HFFc6 (cell line): ENCODE measurements around the gene PMFBP1. TPM values are rescaled to one million over a fixed set of nuclear protein-coding genes. Genes with fewer than 3 reads are reported as not detected.
A peak's percentile ranks its signal among the peaks of the same experiment; 100 is the strongest.

ENCODE experiments used
- DNase-seq: peaks from one replicate; pipeline ENCODE4 v3.0.0-alpha.2; 2018
- H3K27ac Mint-ChIP-seq: 2 replicates; pipeline ENCODE4 v1.8.0; 2020; ENCODE audit warnings: mild to moderate bottlenecking, mixed read lengths
- H3K27me3 Mint-ChIP-seq: 2 replicates; pipeline ENCODE4 v1.8.0; 2021; ENCODE audit warnings: mild to moderate bottlenecking, moderate library complexity, mixed read lengths; ENCODE audit not compliant: insufficient read depth
- H3K36me3 Mint-ChIP-seq: 2 replicates; pipeline ENCODE4 v1.8.0; 2021; ENCODE audit warnings: low read depth, mixed read lengths
- H3K4me1 Mint-ChIP-seq: 2 replicates; pipeline ENCODE4 v1.8.0; 2020; ENCODE audit warnings: low read depth, mixed read lengths
- H3K4me3 Mint-ChIP-seq: 2 replicates; pipeline ENCODE4 v1.8.0; 2020; ENCODE audit warnings: mild to moderate bottlenecking, moderate library complexity, mixed read lengths
- H3K9me3 Mint-ChIP-seq: 2 replicates; pipeline ENCODE4 v1.8.0; 2020; ENCODE audit warnings: mild to moderate bottlenecking, mixed read lengths
- long read RNA-seq: library from polyadenylated mRNA; unstranded; transcript quantifications from one replicate; pipeline ENCODE4 v2.0.0, GENCODE V29; 2019
- total RNA-seq, 6 experiments: library from RNA; stranded (reverse); fragmentation: NEBNext Ultra II Directional; extraction: Animal tissue kit (Norgen Biotek cat#: 25700); gene quantifications; 2 replicates in 1 of 6; 3 replicates in 5 of 6; pipeline ENCODE4 v1.2.3, GENCODE V29; 2021
- TF ChIP-seq, protein P1 (sequence below): fragments of 200-600 bp; sonication (generic); IDR thresholded peaks from 2 replicates; pipeline ENCODE4 v1.5.0; 2021; ENCODE audit warnings: antibody characterized with exemption, mild to moderate bottlenecking

PMFBP1 gene, protein sequence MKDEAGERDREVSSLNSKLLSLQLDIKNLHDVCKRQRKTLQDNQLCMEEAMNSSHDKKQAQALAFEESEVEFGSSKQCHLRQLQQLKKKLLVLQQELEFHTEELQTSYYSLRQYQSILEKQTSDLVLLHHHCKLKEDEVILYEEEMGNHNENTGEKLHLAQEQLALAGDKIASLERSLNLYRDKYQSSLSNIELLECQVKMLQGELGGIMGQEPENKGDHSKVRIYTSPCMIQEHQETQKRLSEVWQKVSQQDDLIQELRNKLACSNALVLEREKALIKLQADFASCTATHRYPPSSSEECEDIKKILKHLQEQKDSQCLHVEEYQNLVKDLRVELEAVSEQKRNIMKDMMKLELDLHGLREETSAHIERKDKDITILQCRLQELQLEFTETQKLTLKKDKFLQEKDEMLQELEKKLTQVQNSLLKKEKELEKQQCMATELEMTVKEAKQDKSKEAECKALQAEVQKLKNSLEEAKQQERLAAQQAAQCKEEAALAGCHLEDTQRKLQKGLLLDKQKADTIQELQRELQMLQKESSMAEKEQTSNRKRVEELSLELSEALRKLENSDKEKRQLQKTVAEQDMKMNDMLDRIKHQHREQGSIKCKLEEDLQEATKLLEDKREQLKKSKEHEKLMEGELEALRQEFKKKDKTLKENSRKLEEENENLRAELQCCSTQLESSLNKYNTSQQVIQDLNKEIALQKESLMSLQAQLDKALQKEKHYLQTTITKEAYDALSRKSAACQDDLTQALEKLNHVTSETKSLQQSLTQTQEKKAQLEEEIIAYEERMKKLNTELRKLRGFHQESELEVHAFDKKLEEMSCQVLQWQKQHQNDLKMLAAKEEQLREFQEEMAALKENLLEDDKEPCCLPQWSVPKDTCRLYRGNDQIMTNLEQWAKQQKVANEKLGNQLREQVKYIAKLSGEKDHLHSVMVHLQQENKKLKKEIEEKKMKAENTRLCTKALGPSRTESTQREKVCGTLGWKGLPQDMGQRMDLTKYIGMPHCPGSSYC
- total RNA-seq, result under 1 TPM in 2 of 6 experiments, not detected in 4; 0.07 to 0.31 TPM
- long read RNA-seq, result 0 reads

DNA sequence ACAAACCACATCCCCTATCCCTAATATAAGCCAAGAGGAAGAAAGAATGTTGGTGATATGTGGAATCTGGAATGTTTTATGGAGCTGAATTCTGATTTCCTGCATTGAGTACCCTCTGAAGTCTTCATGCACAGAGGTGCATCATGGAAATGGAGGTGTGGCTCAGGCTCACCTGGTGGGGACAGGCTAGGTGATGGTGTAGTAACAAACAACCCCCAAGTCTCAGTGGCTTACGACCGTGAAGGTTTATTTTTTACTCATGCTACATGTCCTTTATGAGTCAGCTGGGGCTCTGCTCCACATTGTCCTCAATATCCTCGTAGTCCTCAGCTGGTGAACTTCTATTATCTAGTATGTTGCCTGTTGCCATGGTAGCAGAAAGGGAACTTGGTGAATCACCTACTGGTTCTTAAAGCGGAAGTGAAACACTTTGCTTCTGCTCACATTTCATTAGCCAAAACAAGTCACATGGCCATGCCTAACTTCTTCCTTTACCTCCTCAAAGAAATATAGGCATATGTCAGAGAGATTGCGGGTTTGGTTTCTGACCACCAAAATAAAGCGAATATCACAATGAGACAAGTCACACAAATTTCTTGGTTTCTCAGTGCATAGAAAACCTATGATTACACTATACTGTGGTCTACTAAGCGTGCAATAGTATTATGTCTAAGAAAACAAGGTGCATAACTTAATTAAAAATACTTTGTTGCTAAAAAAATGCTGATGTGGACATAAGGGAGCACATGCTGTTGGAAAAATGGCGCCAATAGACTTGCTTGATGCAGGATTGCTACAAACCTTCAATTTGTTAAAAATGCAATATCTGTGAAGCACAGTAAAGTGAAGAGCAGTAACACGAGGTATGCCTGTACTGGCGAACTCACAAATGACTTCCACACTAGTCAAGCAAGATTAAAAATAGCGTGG lies at the start of gene PMFBP1:
Gene PMFBP1, minus strand, starts transcription at position 51 of the 930 bp plus-strand sequence. CDS start 947 bp downstream, outside the sequence.
- TF ChIP-seq, protein P1, sequence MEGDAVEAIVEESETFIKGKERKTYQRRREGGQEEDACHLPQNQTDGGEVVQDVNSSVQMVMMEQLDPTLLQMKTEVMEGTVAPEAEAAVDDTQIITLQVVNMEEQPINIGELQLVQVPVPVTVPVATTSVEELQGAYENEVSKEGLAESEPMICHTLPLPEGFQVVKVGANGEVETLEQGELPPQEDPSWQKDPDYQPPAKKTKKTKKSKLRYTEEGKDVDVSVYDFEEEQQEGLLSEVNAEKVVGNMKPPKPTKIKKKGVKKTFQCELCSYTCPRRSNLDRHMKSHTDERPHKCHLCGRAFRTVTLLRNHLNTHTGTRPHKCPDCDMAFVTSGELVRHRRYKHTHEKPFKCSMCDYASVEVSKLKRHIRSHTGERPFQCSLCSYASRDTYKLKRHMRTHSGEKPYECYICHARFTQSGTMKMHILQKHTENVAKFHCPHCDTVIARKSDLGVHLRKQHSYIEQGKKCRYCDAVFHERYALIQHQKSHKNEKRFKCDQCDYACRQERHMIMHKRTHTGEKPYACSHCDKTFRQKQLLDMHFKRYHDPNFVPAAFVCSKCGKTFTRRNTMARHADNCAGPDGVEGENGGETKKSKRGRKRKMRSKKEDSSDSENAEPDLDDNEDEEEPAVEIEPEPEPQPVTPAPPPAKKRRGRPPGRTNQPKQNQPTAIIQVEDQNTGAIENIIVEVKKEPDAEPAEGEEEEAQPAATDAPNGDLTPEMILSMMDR, result no peak
- DNase-seq, result peak; percentile 90
- Mint-ChIP-seq H3K9me3 (no peaks in the 10 kb centered on the region), H3K27ac (peak within 1 kb of the TSS; percentile 24; the same call in 1 of the 2 replicates), H3K4me3 (no peak within 1 kb of the TSS), H3K27me3 (peaks cover 15% of the 10 kb centered on the region), H3K36me3 (no peaks in the 10 kb centered on the region), H3K4me1 (peaks cover 10% of the 10 kb centered on the region; the same call in 1 of the 2 replicates)

DNA sequence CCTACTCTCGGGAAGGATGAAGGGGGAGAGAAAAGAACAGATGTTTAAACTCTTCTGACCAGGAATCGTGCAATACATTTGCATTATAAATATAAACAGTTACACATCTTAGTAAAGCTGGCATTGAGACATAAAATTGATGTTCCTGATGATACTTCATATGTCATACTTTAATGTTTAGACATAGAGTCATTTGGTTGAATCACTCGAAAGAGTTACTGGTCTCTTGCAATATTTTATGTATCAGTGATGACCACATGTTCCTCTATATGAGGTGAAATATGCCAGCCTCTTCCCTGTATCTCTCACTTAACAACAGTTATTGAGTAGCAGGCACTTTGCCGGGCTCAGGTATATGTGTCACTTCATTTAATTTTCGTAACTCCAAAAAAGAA lies 49.7 kb upstream of the PMFBP1 start:
- no peak for DNase-seq
- Mint-ChIP-seq H3K27me3 (peaks cover 3% of the 10 kb centered on the region; the same call in 1 of the 2 replicates), H3K9me3 (no peaks in the 10 kb centered on the region), H3K36me3 (no peaks in the 10 kb centered on the region), H3K27ac (no peak overlapping the region), H3K4me3 (no peak overlapping the region), H3K4me1 (peaks cover 12% of the 10 kb centered on the region)
- TF ChIP-seq, protein P1, result no peak

DNA sequence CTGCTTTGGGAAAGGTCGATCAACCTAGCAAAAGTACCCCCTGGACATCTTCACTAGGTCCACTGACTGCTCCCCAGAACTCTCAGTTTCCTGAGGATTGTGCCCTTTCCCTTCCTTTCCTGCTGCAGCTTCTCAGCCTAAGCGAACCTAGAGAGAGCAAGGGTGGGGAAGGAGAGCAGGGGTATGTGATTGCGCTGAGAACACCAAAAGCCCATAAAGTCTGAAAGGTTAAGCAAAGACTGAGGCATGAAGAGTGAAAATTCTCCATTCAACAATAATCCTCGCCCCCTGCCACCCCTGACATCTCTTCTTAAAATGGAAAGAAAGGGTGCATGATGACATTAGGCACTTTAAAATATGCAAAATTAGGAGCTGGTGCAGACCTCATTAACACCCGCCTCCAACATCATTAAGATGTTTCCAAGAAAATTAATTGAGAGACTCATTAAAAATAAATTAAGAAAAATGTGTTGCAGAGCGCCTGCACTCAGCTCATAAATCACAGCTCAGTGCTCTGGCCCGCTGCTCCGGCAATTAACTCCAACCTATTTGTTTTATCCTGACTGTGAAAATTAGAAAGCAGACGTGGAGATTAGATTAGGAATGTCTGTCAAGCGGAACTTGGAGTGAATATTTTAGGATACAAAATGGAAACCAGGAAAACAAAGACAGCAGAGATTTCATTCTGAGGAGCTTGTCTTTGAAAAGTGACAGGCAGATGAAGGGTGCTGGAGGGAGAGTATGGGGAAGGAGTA lies 49.1 kb upstream of the PMFBP1 start:
- H3K27ac Mint-ChIP-seq, result no peak overlapping the region
- peaks cover 12% of the 10 kb centered on the region for H3K4me1 Mint-ChIP-seq
- H3K9me3 Mint-ChIP-seq, result no peaks in the 10 kb centered on the region
- H3K36me3 Mint-ChIP-seq, result no peaks in the 10 kb centered on the region
- H3K4me3 Mint-ChIP-seq, result no peak overlapping the region
- H3K27me3 Mint-ChIP-seq, result peaks cover 3% of the 10 kb centered on the region; the same call in 1 of the 2 replicates
- no peak for DNase-seq
- TF ChIP-seq, protein P1, result no peak

DNA sequence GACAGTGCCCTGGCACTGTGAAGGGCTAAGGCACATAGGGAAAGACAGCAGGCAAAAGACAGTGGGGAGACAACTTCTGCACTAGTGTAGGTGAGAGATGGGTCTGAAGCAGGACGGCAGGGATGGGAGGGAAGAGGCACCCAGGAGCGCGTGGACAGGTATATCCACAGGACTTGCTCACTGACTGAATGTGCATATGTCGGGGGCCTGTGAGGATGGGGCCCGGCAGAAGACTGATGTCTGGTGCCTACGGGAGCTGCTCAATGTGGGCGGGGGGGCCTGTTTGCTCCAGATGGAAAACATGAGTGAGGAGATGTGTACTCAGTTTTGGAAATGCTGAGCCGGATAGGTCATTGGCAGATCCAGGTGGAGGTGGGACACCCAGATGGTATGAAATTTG lies 47.3 kb upstream of the PMFBP1 start:
- Mint-ChIP-seq H3K27ac (no peak overlapping the region), H3K4me1 (peaks cover 12% of the 10 kb centered on the region), H3K9me3 (no peaks in the 10 kb centered on the region; the same call in 1 of the 2 replicates), H3K4me3 (no peak overlapping the region), H3K27me3 (peaks cover 3% of the 10 kb centered on the region; the same call in 1 of the 2 replicates), H3K36me3 (0 out of 2 replicates have a peak, but pooled peaks cover 9% of the 10 kb centered on the region)
- TF ChIP-seq, protein P1, result no peak
- DNase-seq, result no peak
